BE2C (cell line): ENCODE measurements around the gene FRMPD4.

ENCODE experiments used
- DNase-seq: peaks from one replicate; pipeline ENCODE4 v3.0.0-alpha.2; 2020
- H3K27me3 ChIP-seq: fragments of 250-450 bp; sonication (Bioruptor Pico); 2 replicates; pipeline ENCODE4 v1.5.1; 2020; ENCODE audit warnings: mild to moderate bottlenecking
- H3K36me3 ChIP-seq: fragments of 250-450 bp; sonication (Bioruptor Pico); 2 replicates; pipeline ENCODE4 v1.5.1; 2020; ENCODE audit warnings: mild to moderate bottlenecking
- H3K4me1 ChIP-seq: fragments of 250-450 bp; sonication (Bioruptor Pico); 2 replicates; pipeline ENCODE4 v1.5.1; 2020
- H3K4me3 ChIP-seq: 2 replicates; pipeline ENCODE4 v1.5.1; 2011; ENCODE audit warnings: low read depth, low read length
- H3K9me3 ChIP-seq: fragments of 250-450 bp; sonication (Bioruptor Pico); 2 replicates; pipeline ENCODE4 v1.5.1; 2020
- TF ChIP-seq, protein P1 (sequence below): IDR thresholded peaks from 2 replicates; pipeline ENCODE4 v1.5.1; 2012; ENCODE audit warnings: mild to moderate bottlenecking, low read depth, low read length

FRMPD4 gene

DNA sequence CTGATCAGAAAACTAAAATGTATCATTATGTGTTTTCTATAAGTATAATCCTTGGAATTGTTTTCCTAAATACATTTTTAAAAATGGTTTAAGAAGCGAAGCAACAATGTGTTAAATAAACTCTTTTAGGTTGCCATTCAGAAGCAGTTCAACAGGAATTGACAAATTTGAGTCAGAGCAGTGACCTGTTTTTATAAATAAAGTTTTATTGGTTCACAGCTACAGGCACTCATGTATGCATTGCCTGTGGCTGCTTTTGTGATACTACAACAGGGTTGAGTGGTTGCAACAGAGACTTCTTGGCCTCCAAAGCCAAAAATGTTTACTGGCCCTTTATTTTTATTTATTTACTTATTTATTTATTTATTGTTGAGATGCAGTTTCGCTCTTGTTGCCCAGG, 99.5 kb downstream of the FRMPD4 start:
- Histone ChIP-seq H3K4me1 (no peaks in the 10 kb centered on the region), H3K27me3 (no peaks in the 10 kb centered on the region), H3K4me3 (no peak overlapping the region), H3K9me3 (no peaks in the 10 kb centered on the region), H3K36me3 (no peaks in the 10 kb centered on the region)
- DNase-seq: no peak
- TF ChIP-seq, protein P1, sequence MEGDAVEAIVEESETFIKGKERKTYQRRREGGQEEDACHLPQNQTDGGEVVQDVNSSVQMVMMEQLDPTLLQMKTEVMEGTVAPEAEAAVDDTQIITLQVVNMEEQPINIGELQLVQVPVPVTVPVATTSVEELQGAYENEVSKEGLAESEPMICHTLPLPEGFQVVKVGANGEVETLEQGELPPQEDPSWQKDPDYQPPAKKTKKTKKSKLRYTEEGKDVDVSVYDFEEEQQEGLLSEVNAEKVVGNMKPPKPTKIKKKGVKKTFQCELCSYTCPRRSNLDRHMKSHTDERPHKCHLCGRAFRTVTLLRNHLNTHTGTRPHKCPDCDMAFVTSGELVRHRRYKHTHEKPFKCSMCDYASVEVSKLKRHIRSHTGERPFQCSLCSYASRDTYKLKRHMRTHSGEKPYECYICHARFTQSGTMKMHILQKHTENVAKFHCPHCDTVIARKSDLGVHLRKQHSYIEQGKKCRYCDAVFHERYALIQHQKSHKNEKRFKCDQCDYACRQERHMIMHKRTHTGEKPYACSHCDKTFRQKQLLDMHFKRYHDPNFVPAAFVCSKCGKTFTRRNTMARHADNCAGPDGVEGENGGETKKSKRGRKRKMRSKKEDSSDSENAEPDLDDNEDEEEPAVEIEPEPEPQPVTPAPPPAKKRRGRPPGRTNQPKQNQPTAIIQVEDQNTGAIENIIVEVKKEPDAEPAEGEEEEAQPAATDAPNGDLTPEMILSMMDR: no peak

DNA sequence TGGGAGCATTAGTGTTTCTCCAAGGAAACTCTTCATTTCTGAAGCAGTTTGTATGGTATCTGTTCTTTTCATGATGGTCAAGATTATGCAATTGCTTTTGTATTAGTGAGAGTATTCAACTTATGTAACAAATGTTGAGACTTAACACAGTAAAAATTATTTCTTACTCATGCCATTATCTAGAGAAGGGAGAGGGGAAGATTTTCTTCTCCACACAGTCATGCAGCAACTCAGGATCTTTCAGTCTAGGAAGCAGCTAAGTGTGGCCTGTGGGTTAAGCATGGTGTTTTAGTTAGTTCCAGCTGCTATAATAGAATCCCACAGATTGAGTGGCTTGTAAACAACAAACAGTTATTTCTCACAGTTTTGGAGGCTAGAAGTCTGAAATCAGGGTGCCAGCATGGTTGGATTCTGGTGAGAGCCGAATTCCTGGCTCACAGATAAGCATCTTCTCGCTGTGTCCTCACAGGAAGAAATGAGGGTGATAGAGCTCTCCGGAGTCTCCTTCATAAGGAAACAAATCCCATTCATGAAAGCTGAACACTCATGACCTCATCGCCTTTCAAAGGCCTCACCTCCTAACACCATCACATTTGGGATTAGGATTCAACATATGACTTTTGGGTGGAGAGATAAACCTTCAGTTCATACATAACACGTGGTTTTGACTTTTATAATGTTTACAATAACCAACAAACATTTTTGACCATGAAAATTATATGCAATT, 101.2 kb downstream of the FRMPD4 start:
- no peaks in the 10 kb centered on the region for H3K9me3 ChIP-seq
- TF ChIP-seq, protein P1: no peak
- H3K27me3 ChIP-seq: no peaks in the 10 kb centered on the region
- no peak for DNase-seq
- no peaks in the 10 kb centered on the region for H3K36me3 ChIP-seq
- H3K4me3 ChIP-seq: no peak overlapping the region
- H3K4me1 ChIP-seq: no peaks in the 10 kb centered on the region

DNA sequence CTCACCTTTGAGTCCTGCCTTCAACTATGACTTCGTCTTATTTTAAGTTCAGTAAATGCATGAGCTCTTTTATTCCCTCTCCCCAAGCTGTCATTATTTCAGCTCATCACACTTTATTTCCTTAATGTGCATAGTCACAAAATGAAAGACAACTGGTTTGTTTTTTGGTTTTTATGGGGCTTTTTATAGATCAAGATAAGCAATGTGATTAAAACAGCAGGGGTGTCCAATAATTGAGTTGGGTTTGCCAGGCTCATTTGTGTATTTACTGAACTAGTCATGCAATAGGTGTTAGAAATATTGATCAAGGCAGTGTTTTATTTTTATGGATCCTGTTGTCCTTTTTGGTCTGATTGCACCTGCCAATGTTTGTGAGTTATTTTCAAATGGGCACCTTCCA, 102.2 kb downstream of the FRMPD4 start:
- H3K4me3 ChIP-seq: no peak overlapping the region
- H3K4me1 ChIP-seq: no peaks in the 10 kb centered on the region
- no peak for DNase-seq
- H3K36me3 ChIP-seq: no peaks in the 10 kb centered on the region
- no peaks in the 10 kb centered on the region for H3K27me3 ChIP-seq
- TF ChIP-seq, protein P1: no peak
- H3K9me3 ChIP-seq: no peaks in the 10 kb centered on the region

DNA sequence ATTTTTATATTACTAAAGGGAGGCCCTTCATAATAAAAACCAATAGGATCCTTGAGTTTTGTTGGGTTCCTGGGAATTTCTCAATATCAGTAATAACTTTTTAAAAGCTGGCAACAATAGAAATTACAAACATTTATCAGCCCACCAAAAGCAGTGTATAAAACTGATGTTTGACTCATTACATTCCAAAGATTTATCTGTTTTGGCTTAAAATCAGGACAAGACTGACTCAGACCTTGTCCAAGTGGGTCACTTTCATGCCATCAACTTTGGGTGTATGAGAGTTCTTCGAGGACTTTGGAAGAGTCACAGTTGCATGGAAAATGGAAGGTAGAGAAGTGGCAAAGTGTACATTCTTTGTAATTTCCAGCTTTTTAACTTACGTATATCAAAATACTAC, 102.8 kb downstream of the FRMPD4 start:
- no peaks in the 10 kb centered on the region for H3K9me3 ChIP-seq
- no peak for DNase-seq

DNA sequence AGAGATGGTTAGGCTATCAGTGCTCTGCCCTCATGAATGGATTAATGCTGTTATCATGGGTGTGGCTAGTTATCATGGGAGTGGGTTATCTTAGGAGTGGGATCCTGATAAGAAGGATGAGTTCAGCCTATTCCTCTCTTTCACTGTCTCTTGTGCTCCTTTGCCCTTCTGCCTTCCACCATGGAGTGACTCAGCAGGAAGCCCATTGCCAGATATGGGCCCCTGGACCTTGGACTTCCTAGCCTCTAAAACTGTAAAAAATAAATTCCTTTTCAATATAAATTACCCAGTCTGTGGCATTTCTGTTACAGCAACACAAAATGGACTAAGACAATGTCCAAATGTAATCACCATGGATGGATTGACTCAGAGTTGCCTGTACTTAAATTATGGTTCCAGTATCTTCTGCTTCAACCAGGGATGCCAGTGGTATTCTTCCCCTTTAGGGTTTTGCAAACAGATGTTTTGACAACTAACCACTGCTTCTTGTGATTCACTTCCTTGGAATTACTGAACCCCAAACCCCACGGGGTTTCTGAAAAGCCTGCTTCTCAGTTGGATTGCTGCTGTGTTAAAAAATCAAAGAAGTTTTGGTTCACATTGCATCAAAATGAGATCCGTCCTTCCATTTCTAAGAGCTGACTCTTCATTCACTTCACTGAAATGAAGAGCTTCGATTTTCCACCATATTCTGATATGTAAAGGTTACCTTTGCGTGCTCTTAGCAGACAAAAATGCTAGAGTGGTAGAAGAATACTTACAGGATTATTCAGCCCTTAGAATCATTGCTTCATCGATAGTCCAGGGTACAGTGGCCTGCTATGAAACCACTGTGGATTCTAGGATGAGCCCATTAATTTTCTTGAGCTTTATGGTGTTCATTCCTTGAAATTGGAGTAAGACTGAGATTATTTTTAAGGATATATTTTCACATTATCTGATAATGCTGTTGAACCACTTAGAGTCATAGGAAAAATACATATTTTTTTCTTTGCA, 107.7 kb downstream of the FRMPD4 start:
- no peak overlapping the region for H3K4me3 ChIP-seq
- no peaks in the 10 kb centered on the region for H3K4me1 ChIP-seq
- no peak for DNase-seq
- no peaks in the 10 kb centered on the region for H3K9me3 ChIP-seq
- H3K27me3 ChIP-seq: no peaks in the 10 kb centered on the region
- TF ChIP-seq, protein P1: no peak
- H3K36me3 ChIP-seq: no peaks in the 10 kb centered on the region

More for the DNA sequence above, 102.8 kb downstream of the FRMPD4 start:
- Histone ChIP-seq H3K4me1 (no peaks in the 10 kb centered on the region), H3K27me3 (no peaks in the 10 kb centered on the region), H3K4me3 (no peak overlapping the region), H3K36me3 (no peaks in the 10 kb centered on the region)
- TF ChIP-seq, protein P1: no peak
